ENCODE data around the gene SERPINE1. TPM values are rescaled to one million over a fixed set of nuclear protein-coding genes. Genes with fewer than 3 reads are reported as not detected.
A peak's percentile ranks its signal among the peaks of the same experiment; 100 is the strongest.

SERPINE1 gene
- total and polyA plus RNA-seq, 2 of the 13 experiments (the other 11 are each of a cell fraction or from before 2014, with no cell fraction given): 21.2 to 1,576 TPM

- TF ChIP-seq TFAP4 (IDR thresholded peaks at IDR 0.05; ENCODE audit: borderline replicate concordance, low read depth): peak; percentile 35; the same call in 1 of the 2 replicates
- TF ChIP-seq ZSCAN21 (CRISPR knock-in tag; IDR thresholded peaks at IDR 0.05; ENCODE audit: borderline replicate concordance): no peak
- TF ChIP-seq ZNF274 (CRISPR knock-in tag; IDR thresholded peaks at IDR 0.05): no peak
- peak; percentile 77 for TF ChIP-seq HNF4A (CRISPR knock-in tag; IDR thresholded peaks at IDR 0.05)
- TF ChIP-seq ZNF232 (CRISPR knock-in tag; IDR thresholded peaks at IDR 0.05; ENCODE audit: borderline replicate concordance): no peak
- peak; percentile 50; the same call in 1 of the 2 replicates for TF ChIP-seq CEBPB (IDR thresholded peaks at IDR 0.05; ENCODE audit: borderline replicate concordance, low read depth, low read length)
- no peak for TF ChIP-seq USF2 (IDR thresholded peaks at IDR 0.05; ENCODE audit: low read depth, low read length)
- no peak for TF ChIP-seq USF2 (CRISPR knock-in tag; IDR thresholded peaks at IDR 0.05; ENCODE audit: borderline replicate concordance)
- 0 out of 2 replicates have a peak, but pooled peaks have one; percentile 52 for TF ChIP-seq HOMEZ (CRISPR knock-in tag; IDR thresholded peaks at IDR 0.05; ENCODE audit: low read depth)
- peak; percentile 85 for TF ChIP-seq FOXA3 (CRISPR knock-in tag; IDR thresholded peaks at IDR 0.05)
- TF ChIP-seq ZSCAN31 (CRISPR knock-in tag; IDR thresholded peaks at IDR 0.05; ENCODE audit: low read depth): peak; percentile 62; the same call in 1 of the 2 replicates
- TF ChIP-seq ZNF382 (CRISPR knock-in tag; IDR thresholded peaks at IDR 0.05; ENCODE audit: borderline replicate concordance): no peak
- TF ChIP-seq ARNT2 (CRISPR knock-in tag; IDR thresholded peaks at IDR 0.05; ENCODE audit: low read depth): no peak
- TF ChIP-seq ZNF34 (CRISPR knock-in tag; IDR thresholded peaks at IDR 0.05; ENCODE audit: borderline replicate concordance): no peak
- TF ChIP-seq ARID2 (CRISPR knock-in tag; IDR thresholded peaks at IDR 0.05; ENCODE audit: borderline replicate concordance): 0 out of 2 replicates have a peak, but pooled peaks have one; percentile 27
- no peak for TF ChIP-seq ZNF576 (CRISPR knock-in tag; IDR thresholded peaks at IDR 0.05)
- TF ChIP-seq NR0B2 (CRISPR knock-in tag; IDR thresholded peaks at IDR 0.05): no peak
- TF ChIP-seq SP2 (CRISPR knock-in tag; IDR thresholded peaks at IDR 0.05): no peak
- no peak for TF ChIP-seq ZNF747 (CRISPR knock-in tag; IDR thresholded peaks at IDR 0.05; ENCODE audit: borderline replicate concordance)
- no peak for TF ChIP-seq ZFP41 (CRISPR knock-in tag; IDR thresholded peaks at IDR 0.05; ENCODE audit: borderline replicate concordance)
- TF ChIP-seq GATAD1 (CRISPR knock-in tag; IDR thresholded peaks at IDR 0.05): no peak
- TF ChIP-seq CREBL2 (CRISPR knock-in tag; IDR thresholded peaks at IDR 0.05; ENCODE audit: borderline replicate concordance): no peak
- TF ChIP-seq ZBTB7A (CRISPR knock-in tag; IDR thresholded peaks at IDR 0.05): no peak; the same call in 1 of the 2 replicates
Measured at GRCh38 chr7:101121991-101122932, 4.6 kb upstream of the SERPINE1 start (continued).

Measured in HepG2 (cell line).